Neutrophil (primary cell): ENCODE measurements around the gene RGMA.

Experiments used
- H3K27ac ChIP-seq: fragments of 200-600 bp; sonication (generic); 2 replicates; pipeline ENCODE4 v1.5.1; 2016; ENCODE audit warnings: mild to moderate bottlenecking, moderate library complexity
- H3K27me3 ChIP-seq: fragments of 200-600 bp; sonication (generic); 2 replicates; pipeline ENCODE4 v1.6.0; 2016; ENCODE audit warnings: mild to moderate bottlenecking
- H3K36me3 ChIP-seq: fragments of 200-600 bp; sonication (generic); 2 replicates; pipeline ENCODE4 v1.5.1; 2017
- H3K4me1 ChIP-seq, 2 experiments: fragments of 200-600 bp in 1 of 2; sonication (generic) in 1 of 2; 1 replicate in 1 of 2; 2 replicates in 1 of 2; pipeline versions ENCODE4 v1.5.1 to v1.6.1; 2013 to 2016; ENCODE audit warnings: low read depth in 1 of 2, low read length in 1 of 2, mild to moderate bottlenecking in 1 of 2, moderate library complexity in 1 of 2; ENCODE audit not compliant: control insufficient read depth in 1 of 2, insufficient read depth in 1 of 2
- H3K4me3 ChIP-seq, 2 experiments: fragments of 200-600 bp in 1 of 2; sonication (generic) in 1 of 2; 1 replicate in 1 of 2; 2 replicates in 1 of 2; pipeline ENCODE4 v1.5.1; 2013 to 2016; ENCODE audit warnings: low read depth in 1 of 2, low read length in 1 of 2, mild to moderate bottlenecking in 1 of 2, moderate library complexity in 1 of 2
- H3K9me3 ChIP-seq: fragments of 200-600 bp; sonication (generic); 2 replicates; pipeline ENCODE4 v1.5.1; 2016
- TF ChIP-seq, protein P1 (sequence below): fragments of 200-600 bp; sonication (generic); IDR thresholded peaks from 2 replicates; pipeline ENCODE4 v1.5.1; 2016; ENCODE audit warnings: antibody characterized with exemption

RGMA gene

GRCh38 chr15:93067649-93068085 lies 21.3 kb downstream of the RGMA start:
- no peak overlapping the region for H3K27ac ChIP-seq
- H3K4me3 ChIP-seq = no peak overlapping the region
- no peaks in the 10 kb centered on the region for H3K36me3 ChIP-seq
- peaks cover 0 to 6% of the 10 kb centered on the region in 2 experiments for H3K4me1 ChIP-seq
- peaks cover 57% of the 10 kb centered on the region for H3K27me3 ChIP-seq
- H3K9me3 ChIP-seq = no peaks in the 10 kb centered on the region
- TF ChIP-seq, protein P1, sequence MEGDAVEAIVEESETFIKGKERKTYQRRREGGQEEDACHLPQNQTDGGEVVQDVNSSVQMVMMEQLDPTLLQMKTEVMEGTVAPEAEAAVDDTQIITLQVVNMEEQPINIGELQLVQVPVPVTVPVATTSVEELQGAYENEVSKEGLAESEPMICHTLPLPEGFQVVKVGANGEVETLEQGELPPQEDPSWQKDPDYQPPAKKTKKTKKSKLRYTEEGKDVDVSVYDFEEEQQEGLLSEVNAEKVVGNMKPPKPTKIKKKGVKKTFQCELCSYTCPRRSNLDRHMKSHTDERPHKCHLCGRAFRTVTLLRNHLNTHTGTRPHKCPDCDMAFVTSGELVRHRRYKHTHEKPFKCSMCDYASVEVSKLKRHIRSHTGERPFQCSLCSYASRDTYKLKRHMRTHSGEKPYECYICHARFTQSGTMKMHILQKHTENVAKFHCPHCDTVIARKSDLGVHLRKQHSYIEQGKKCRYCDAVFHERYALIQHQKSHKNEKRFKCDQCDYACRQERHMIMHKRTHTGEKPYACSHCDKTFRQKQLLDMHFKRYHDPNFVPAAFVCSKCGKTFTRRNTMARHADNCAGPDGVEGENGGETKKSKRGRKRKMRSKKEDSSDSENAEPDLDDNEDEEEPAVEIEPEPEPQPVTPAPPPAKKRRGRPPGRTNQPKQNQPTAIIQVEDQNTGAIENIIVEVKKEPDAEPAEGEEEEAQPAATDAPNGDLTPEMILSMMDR = no peak

GRCh38 chr15:93066834-93067648 lies 22.0 kb downstream of the RGMA start:
- H3K4me1 ChIP-seq = no peaks in the 10 kb centered on the region
- H3K9me3 ChIP-seq = no peaks in the 10 kb centered on the region
- no peaks in the 10 kb centered on the region for H3K36me3 ChIP-seq
- H3K4me3 ChIP-seq = no peak overlapping the region
- TF ChIP-seq, protein P1 = no peak
- H3K27me3 ChIP-seq = peaks cover 57% of the 10 kb centered on the region
- no peak overlapping the region for H3K27ac ChIP-seq

DNA sequence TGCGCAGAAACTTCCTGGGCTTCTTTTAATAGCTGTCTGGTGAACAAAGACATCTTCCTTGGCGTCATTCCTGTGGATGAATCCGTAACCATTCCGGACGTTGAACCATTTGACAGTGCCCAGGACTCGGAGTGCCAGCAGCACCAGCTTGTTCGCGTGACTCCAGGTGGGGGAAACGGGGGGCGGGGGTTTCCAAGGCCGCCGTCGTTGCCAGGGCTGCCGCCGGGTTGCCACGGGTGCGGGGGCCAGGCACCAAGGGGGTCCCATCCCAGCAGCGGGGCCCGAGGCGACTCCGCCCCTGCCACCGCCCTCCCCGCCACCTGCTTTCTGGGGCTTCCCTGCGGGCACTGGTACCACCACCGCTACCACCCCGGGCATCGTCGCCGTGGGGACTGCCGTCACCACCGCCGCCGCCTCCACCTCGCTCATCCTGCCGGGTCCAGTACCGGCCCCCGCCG lies 22.8 kb downstream of the RGMA start:
- Histone ChIP-seq H3K4me1 (no peaks in the 10 kb centered on the region), H3K27ac (no peak overlapping the region), H3K9me3 (no peaks in the 10 kb centered on the region)

DNA sequence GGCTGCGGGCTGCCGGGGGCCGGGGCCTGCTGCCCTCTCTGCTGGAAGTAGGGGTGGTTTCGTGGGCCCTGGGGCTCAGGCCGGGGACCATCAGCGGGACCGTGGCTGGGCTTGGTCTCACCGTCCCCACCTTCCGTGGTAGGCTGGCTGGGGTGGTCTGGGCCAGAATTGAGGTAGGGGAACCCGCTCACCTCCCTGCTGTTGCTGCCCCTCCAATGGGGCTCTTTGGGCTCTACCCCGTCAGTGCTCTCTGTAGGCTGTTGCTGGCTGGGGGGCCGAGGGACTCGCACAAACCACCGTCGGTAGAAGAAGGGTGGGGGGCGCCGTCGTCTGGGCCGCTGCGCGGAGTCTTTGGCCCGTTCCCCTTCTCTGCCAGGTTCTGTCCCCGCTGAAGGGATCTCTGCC lies 23.4 kb downstream of the RGMA start:
- Histone ChIP-seq H3K4me1 (no peaks in the 10 kb centered on the region), H3K36me3 (no peaks in the 10 kb centered on the region), H3K9me3 (no peaks in the 10 kb centered on the region), H3K27me3 (peaks cover 56% of the 10 kb centered on the region), H3K27ac (no peak overlapping the region), H3K4me3 (no peak overlapping the region)
- TF ChIP-seq, protein P1 = no peak

More for the DNA sequence above, 22.8 kb downstream of the RGMA start:
- Histone ChIP-seq H3K27me3 (peaks cover 56% of the 10 kb centered on the region), H3K36me3 (no peaks in the 10 kb centered on the region), H3K4me3 (no peak overlapping the region)
- TF ChIP-seq, protein P1 = no peak

GRCh38 chr15:93063796-93064690 lies 25.0 kb downstream of the RGMA start:
- Histone ChIP-seq H3K27me3 (peaks cover 43% of the 10 kb centered on the region), H3K4me1 (no peaks in the 10 kb centered on the region), H3K4me3 (no peak overlapping the region), H3K9me3 (no peaks in the 10 kb centered on the region), H3K36me3 (no peaks in the 10 kb centered on the region), H3K27ac (no peak overlapping the region)
- TF ChIP-seq, protein P1 = no peak
